Endothelial cell of umbilical vein (primary cell): Measurements from ENCODE around the gene MEGF10. TPM values are rescaled to one million over a fixed set of nuclear protein-coding genes. Genes with fewer than 3 reads are reported as not detected.

ENCODE experiments used
- BruUV-seq: library from RNA; stranded (reverse); fragments of 400-500 nt; replicated peaks from 2 replicates; lab custom pipeline; 2021; lab: Mats Ljungman, UMichigan
- CTCF ChIA-PET: fragments of 300-600, 350-600 bp; sonication (Branson Sonifier 250); formaldehyde crosslinking; loops from one replicate; lab custom pipeline; 2021; ENCODE audit warnings: antibody characterized with exemption, inconsistent platforms; lab: Charles Lee
- POLR2A ChIA-PET: fragments of 300-600, 350-600 bp; sonication (Branson Sonifier 250); formaldehyde crosslinking; loops from one replicate; lab custom pipeline; 2021; ENCODE audit warnings: antibody characterized with exemption, inconsistent platforms; lab: Charles Lee
- DNase-seq: peaks from one replicate; pipeline ENCODE4 v3.0.0-alpha.2; 2011; ENCODE audit warnings: low read depth, low spot score
- FAIRE-seq: peaks from 2 replicates; lab custom pipeline; 2011; peaks lifted over from hg19 to GRCh38; lab: Jason Lieb, UNC
- H2AFZ ChIP-seq: 2 replicates; pipeline ENCODE4 v1.6.0; 2012; ENCODE audit warnings: low read depth, low read length, control low read depth, inconsistent platforms
- H3K27ac ChIP-seq: 2 replicates; pipeline ENCODE4 v1.5.1; 2011; ENCODE audit warnings: low read depth, mild to moderate bottlenecking, control low read depth, low read length, moderate library complexity; ENCODE audit not compliant: insufficient read depth
- H3K27me3 ChIP-seq, 2 experiments: 2 replicates each; pipeline versions ENCODE4 v1.6.0 to v1.6.1; 2011; ENCODE audit warnings: low read length in 2 of 2, mixed read lengths in 1 of 2; ENCODE audit not compliant: control insufficient read depth in 2 of 2, insufficient read depth in 2 of 2
- H3K36me3 ChIP-seq, 2 experiments: 2 replicates in 1 of 2; 3 replicates in 1 of 2; pipeline ENCODE4 v1.5.1; 2011; ENCODE audit warnings: low read length in 2 of 2, mild to moderate bottlenecking in 1 of 2, moderate library complexity in 1 of 2; ENCODE audit not compliant: control insufficient read depth in 2 of 2, insufficient read depth in 2 of 2; ENCODE audit errors: extremely low read depth in 1 of 2
- H3K4me1 ChIP-seq: 3 replicates; pipeline ENCODE4 v1.5.1; 2011; ENCODE audit warnings: mild to moderate bottlenecking, low read length; ENCODE audit not compliant: control insufficient read depth, insufficient read depth; ENCODE audit errors: extremely low read depth
- H3K4me2 ChIP-seq: 2 replicates; pipeline ENCODE4 v1.6.1; 2011; ENCODE audit warnings: low read length, control low read depth, mixed read lengths; ENCODE audit not compliant: insufficient read depth
- H3K4me3 ChIP-seq, 3 experiments: fragments of 200-600 bp in 1 of 3; sonication (generic), shearing (Covaris generic) in 1 of 3; replicated peaks in 1 of 3; 2 replicates each; pipeline ENCODE4 v1.5.1; 2011 to 2016; ENCODE audit warnings: control low read depth in 3 of 3, low read length in 3 of 3, mild to moderate bottlenecking in 2 of 3, inconsistent platforms in 1 of 3, low read depth in 1 of 3, moderate library complexity in 1 of 3; ENCODE audit not compliant: insufficient read depth in 1 of 3
- H3K79me2 ChIP-seq: 2 replicates; pipeline ENCODE4 v1.6.0; 2012; ENCODE audit warnings: low read length, inconsistent platforms; ENCODE audit not compliant: control insufficient read depth, insufficient read depth
- H3K9ac ChIP-seq: replicated peaks from 2 replicates; pipeline ENCODE3; 2011; ENCODE audit warnings: low read length, control low read depth; ENCODE audit not compliant: insufficient read depth; ENCODE audit errors: extremely low read depth
- H3K9me1 ChIP-seq: replicated peaks from 3 replicates; pipeline ENCODE4 v1.6.0; 2011; ENCODE audit warnings: mild to moderate bottlenecking, low read length; ENCODE audit not compliant: control insufficient read depth, insufficient read depth; ENCODE audit errors: extremely low read depth
- H3K9me3 ChIP-seq: replicated peaks from 2 replicates; pipeline ENCODE4 v1.5.1; 2012; ENCODE audit warnings: low read length, inconsistent platforms; ENCODE audit not compliant: control insufficient read depth, insufficient read depth
- H4K20me1 ChIP-seq: replicated peaks from 2 replicates; pipeline ENCODE3; 2011; ENCODE audit warnings: mild to moderate bottlenecking, low read length; ENCODE audit not compliant: control insufficient read depth, insufficient read depth; ENCODE audit errors: extremely low read depth
- CTCF ChIP-seq, 2 donors: IDR thresholded peaks; 1 replicate in 1 of 2; 2 replicates in 1 of 2; pipeline ENCODE4 v1.5.1; 2011; ENCODE audit warnings: low read length in 2 of 2, mild to moderate bottlenecking in 2 of 2, moderate library complexity in 2 of 2, control low read depth in 1 of 2, inconsistent platforms in 1 of 2, low read depth in 1 of 2; ENCODE audit not compliant: insufficient read depth in 1 of 2; ENCODE audit errors: extremely low read depth in 1 of 2
- EZH2 ChIP-seq: IDR thresholded peaks from 2 replicates; pipeline ENCODE4 v1.6.1; 2012; ENCODE audit warnings: borderline replicate concordance, low read depth, mild to moderate bottlenecking, moderate library complexity, low read length, inconsistent platforms; ENCODE audit not compliant: severe bottlenecking
- FOS ChIP-seq: IDR thresholded peaks from 2 replicates; pipeline ENCODE4 v1.6.1; 2011; ENCODE audit warnings: mild to moderate bottlenecking, low read length, moderate library complexity, borderline replicate concordance; ENCODE audit not compliant: insufficient read depth
- GATA2 ChIP-seq: IDR thresholded peaks from 2 replicates; pipeline ENCODE4 v1.7.0; 2011; ENCODE audit warnings: low read depth, mild to moderate bottlenecking, moderate library complexity, mixed read lengths, low read length; ENCODE audit not compliant: insufficient read length, insufficient read depth
- MAX ChIP-seq: IDR thresholded peaks from 2 replicates; pipeline ENCODE4 v1.6.1; 2011; ENCODE audit not compliant: insufficient read depth, insufficient read length
- POLR2A ChIP-seq: IDR thresholded peaks from 2 replicates; pipeline ENCODE4 v1.6.1; 2012; ENCODE audit warnings: low read depth, mild to moderate bottlenecking, control low read depth, low read length
- POLR2AphosphoS5 ChIP-seq: IDR thresholded peaks from 2 replicates; pipeline ENCODE4 v1.6.1; 2012; ENCODE audit warnings: low read depth, mild to moderate bottlenecking, control low read depth, low read length, moderate library complexity; ENCODE audit not compliant: insufficient read depth
- dilution Hi-C: fragments of 300-500 bp; cut with MboI; formaldehyde crosslinking; loops from one replicate; pipeline ENCODE4 v1.15.0; 2019; ENCODE audit warnings: low sequenced_read_pairs; ENCODE audit not compliant: extremely low pct_ligation_motif_present
- intact Hi-C: fragments of 100-400 bp; cut with micrococcal nuclease; formaldehyde crosslinking; loops from one replicate; pipeline ENCODE4 v1.10.0; 2022
- polyA plus RNA-seq, 4 experiments: library from polyadenylated mRNA; depleted of rRNA in 3 of 4; stranded (reverse) in 3 of 4; unstranded in 1 of 4; fragments of >200 nt; gene quantifications; 2 replicates each; pipeline versions ENCODE4 v1.2.1 to v1.2.3, GENCODE V29; 2011 to 2012; ENCODE audit warnings: missing spikeins in 1 of 4
- total RNA-seq: library from RNA; stranded (reverse); gene quantifications from 2 replicates; pipeline ENCODE4 v1.2.3, GENCODE V29; 2021

MEGF10 gene
- total and polyA plus RNA-seq, 2 donors (not counting 3 experiments of a cell fraction or from before 2014, with no cell fraction given): 0.30 to 1.00 TPM

- peaks cover 2% of the 10 kb centered on the region for H3K9me1 ChIP-seq
- H3K27ac ChIP-seq: no peak overlapping the region
- FAIRE-seq: no peak
- no peaks in the 10 kb centered on the region for H3K4me1 ChIP-seq
- no TSS peak for BruUV-seq
- peaks cover 4 to 8% of the 10 kb centered on the region in 2 experiments for H3K27me3 ChIP-seq
- intact Hi-C loops: no loop called here
- no peak overlapping the region for H3K4me3 ChIP-seq
- no peaks in the 10 kb centered on the region for H3K9me3 ChIP-seq
- ChIA-PET CTCF (interaction anchor here (1.1 to 1.4 kb wide), 2 partner anchors 9 to 13 kb away, joined by 3 read pairs; no protein-coding TSS in a partner anchor), POLR2A (no interaction called here)
- no peaks in the 10 kb centered on the region for H4K20me1 ChIP-seq
- no peaks in the 10 kb centered on the region for H3K79me2 ChIP-seq
- H3K9ac ChIP-seq: no peak overlapping the region
- no peak overlapping the region for H3K4me2 ChIP-seq
- no peaks in the 10 kb centered on the region for H3K36me3 ChIP-seq
- DNase-seq: no peak
- H2AFZ ChIP-seq: no peak overlapping the region
- dilution Hi-C loops: no loop called here
- TF ChIP-seq POLR2A (no peak), GATA2 (no peak), FOS (no peak), EZH2 (no peak), POLR2AphosphoS5 (no peak), CTCF (IDR thresholded peaks at IDR 0.05; ENCODE audit: extremely low read depth in 1 of 2, insufficient read depth in 1 of 2, low read depth in 1 of 2, low read length in 2 of 2) (no peak), MAX (no peak)
Observed at GRCh38 chr5:127433526-127433925, 142.9 kb downstream of the MEGF10 start.
